RKO (cell line): ENCODE measurements around the gene SMARCC2.
A peak's percentile ranks its signal among the peaks of the same experiment; 100 is the strongest.

Source experiments
- DNase-seq: peaks from one replicate; pipeline ENCODE4 v3.0.0-alpha.2; 2016; ENCODE audit warnings: low spot score

The SMARCC2 gene

DNA sequence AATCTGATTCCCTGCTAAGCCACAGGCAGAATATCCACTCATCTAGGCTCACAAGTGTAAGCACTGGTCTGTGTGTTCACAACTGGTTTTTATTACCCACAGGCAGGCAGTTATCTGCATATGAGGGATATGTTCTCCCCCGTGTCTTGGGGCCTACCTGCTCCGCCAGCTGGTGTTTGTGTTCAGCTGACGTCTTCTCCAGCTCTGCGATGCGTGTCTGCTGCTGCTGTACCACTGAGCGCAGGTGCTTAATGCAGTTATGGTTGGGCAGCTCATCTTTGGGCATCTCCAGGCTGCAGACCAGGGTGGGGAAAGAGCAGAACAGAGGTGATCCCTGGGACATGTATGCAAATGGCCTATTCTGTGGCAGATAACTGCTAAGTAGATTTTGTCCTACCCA, 18.7 kb upstream of the SMARCC2 start:
- no peak for DNase-seq

DNA sequence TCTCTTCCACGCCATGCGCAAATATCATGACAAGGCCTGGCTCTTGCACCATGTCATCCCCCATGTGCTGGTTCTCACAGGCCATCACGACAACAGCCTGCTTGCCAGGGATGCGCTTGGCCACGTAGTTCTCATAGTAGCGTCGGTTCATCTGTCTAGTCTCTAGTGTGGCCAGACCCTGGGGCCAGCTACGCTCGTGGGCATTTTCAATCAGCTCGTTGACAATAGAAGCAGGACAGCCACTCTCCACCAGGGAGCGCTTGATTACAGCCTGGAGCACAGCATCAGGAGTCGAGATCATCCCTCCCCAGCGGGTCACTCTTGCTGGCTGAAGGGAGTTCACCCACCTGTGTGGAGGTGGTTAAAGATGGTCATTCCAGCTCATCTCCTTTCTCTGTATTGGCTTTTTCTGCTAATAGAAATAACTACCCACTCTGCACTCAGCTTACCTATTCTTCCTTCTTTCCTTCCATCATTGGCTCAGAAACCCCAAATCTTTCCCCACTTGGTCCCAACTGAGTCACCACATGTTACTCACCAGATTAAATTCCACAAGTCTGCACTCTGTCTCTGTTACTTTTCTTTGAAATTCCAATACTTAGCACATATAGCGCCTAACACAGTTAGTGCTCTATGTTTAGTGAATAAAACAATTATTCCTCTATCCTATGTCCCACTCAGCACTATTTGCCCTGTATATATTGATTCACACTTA, 17.3 kb upstream of the SMARCC2 start:
- peak; percentile 53 for DNase-seq

- DNase-seq, result peak; percentile 54
Measured at GRCh38 chr12:56205445-56205844, 16.2 kb upstream of the SMARCC2 start.

GRCh38 chr12:56204275-56204674, 15.0 kb upstream of the SMARCC2 start:
- no peak for DNase-seq

GRCh38 chr12:56202838-56203237, 13.6 kb upstream of the SMARCC2 start:
- DNase-seq, result no peak

DNA sequence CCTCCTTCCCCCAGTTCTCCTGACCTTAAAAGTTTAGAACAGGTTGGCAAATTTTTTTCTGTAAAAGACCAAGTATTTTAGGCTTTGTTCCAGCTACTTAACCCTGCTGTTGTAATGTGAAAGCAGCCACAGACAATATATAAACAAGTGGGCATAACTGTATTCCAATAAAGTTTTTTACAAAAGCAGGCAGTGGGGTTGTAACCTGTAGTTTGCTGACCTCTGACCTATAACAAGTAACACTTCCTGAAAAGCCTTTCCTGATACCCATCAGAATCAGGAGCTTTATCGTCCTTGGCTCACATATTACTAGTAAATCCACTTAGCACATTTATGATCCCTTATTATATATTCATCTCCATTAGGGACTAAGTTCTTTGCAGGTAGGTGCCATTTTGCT, 13.1 kb upstream of the SMARCC2 start:
- no peak for DNase-seq

- no peak for DNase-seq
Measured at GRCh38 chr12:56198836-56199235, 9.6 kb upstream of the SMARCC2 start.

DNA sequence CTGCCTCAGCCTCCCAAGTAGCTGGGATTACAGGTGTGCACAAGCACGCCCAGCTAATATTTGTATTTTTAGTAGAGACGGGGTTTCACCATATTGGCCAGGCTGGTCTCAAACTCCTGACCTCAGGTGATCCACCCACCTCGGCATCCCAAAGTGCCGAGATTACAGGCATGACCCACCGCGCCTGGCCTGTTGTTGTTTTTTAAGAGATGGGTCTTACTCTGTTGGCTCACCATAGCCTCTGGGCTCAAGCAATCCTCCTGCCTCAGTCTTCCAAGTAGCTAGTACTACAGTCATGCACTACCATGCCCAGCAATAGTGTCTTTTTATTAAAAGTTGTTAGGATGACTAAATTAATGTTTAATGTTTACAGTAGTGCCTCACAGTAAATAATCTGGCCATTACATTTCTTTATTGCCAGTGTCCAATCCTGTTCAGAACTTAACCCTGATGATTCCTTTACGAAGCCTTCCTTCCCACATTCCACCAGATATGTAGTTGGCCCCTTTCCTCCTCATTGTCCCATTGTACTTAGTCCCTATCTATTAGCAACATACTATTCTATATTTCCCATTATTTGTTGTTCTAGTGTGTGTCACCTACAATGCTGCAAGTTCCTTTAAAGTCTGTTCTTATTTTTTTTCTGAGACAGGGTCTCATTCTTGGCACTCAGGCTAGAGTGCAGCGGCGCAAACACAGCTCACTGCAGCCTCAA, 8.8 kb upstream of the SMARCC2 start:
- DNase-seq, result no peak

- peak; percentile 79 for DNase-seq
Measured at GRCh38 chr12:56196818-56197550, 7.7 kb upstream of the SMARCC2 start.

DNA sequence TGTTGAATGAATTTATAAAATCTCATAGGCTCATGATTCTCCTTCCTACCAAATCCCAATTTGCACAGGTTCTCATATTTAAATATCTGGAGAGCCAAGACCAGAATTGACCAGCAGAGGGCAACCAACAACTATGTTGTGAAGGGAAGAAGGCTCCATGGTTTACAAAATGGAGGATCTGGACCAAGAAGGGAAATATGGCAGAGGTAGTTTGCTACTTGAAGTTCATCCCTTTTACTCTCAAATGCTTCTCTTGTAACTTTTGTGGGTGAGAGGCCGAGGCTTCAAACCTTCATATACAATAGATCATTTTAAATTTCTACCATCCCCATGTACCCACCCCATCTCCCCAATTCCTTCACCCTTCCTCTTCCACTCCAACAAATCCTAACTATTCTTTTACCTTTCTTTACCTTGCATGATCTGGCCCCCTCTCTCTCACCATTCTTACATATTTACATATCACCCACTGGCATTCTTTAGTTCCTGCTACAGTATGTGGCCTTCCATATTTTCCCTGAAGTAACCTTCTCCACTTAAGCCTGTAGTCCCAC, 3.8 kb upstream of the SMARCC2 start:
- DNase-seq, result peak; percentile 90

DNA sequence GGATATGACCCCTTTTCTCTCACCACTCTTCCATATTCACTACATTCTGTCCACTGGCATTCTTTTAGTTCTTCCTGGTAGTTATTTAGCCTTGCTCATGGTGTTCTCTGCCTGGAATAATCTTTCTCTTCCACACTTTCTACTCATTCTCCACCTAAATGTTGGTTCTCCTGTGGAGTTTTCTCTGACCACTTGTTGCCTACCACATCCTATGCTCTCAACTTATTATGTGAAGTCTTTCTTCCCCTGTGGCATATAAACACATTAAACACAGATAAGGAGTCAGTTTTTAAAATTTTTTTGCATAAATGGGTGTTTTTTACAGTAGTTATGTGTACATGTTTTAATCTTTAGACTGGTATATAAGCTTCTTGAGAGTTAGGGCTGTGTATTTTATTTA, 3.3 kb upstream of the SMARCC2 start:
- no peak for DNase-seq

DNA sequence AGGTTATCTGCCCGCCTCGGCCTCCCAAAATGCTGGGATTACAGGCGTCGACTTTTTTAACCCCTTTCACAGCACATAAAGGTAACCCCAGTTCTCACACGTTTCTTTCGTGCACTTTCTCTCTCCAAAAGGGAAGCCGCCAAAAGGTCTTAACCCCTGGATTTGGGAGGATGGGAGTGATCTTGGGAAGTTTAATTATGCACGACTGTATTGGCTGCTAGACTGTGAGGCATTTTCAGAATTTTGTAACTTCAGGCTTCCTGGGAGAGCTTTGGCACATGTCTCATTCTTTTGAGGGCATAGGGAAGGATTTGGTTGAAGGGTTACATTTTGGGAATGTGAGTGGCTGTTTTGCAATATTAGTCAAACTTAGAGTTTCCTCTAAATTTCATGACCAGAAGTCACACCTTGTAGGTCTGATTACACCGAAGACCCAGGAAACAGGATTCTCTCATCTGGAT, 1.4 kb upstream of the SMARCC2 start:
- DNase-seq, result peak; percentile 28

GRCh38 chr12:56189918-56190694, 823 bp upstream of the SMARCC2 start:
- peak; percentile 78 for DNase-seq

- no peak for DNase-seq
Measured at GRCh38 chr12:56188778-56189098, 545 bp downstream of the SMARCC2 start.

- DNase-seq, result peak; percentile 40
Measured at GRCh38 chr12:56188131-56188777, 1.0 kb downstream of the SMARCC2 start.

DNA sequence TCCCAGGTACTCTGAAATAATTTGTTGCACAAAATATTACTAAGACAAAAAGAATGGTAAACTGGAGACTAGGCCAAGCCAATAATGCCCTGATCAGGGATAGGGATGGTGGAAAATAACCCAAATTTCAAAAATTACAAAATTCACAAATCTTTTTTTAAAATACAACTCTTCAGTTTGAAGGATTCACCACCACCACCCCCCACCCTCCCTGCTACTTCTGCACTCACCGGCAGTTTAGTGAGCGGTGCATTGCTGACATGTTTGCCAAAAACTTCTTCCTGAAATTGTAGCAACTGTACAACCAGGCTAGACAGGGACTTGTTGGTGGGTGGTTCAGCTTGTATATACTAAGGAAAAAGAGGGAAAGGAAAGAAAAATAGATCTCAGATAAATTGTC, 2.3 kb downstream of the SMARCC2 start:
- DNase-seq, result no peak

DNA sequence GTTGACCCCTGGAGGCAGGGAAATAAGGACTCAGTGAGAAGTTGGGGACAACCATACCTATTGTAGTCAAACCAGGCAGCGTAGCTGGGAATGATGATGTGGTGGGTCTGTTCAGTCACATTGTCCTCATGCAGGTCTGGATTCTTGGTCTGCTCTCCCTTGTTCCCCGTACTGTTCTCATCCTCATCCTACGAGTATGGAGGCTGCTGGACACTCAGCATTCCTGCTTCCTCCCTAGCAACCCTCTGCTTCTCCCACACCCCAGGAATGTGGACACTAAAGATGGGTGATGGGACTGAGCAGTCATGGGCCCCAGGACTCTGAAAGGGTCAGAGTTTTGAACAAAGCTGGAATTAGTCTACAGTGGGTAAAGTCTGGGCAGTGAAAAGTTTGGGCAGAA, 10.9 kb downstream of the SMARCC2 start:
- DNase-seq, result no peak

- DNase-seq, result no peak
Measured at GRCh38 chr12:56172839-56173238, 16.4 kb downstream of the SMARCC2 start.

- no peak for DNase-seq
Measured at GRCh38 chr12:56169229-56169759, 20.0 kb downstream of the SMARCC2 start.

DNA sequence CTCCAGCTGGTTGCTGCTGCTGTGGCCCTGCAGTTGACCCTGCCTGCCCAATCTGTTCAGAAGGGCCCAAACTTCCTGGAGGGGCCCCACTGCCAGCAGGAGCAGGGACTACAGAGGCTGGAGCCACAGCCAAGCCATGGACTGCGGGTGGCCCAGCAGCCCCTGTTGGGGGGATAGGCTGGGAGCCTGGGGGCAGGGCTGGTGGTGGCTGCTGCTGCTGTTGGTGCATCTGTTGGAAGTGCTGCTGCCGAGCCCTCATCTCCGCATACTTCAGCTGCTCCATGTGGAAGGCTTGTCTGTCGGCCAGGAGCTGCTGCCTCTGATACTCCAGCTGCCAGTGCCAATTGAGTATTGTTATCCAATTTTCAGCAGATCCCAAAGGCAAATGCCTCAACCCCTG, 23.9 kb downstream of the SMARCC2 start:
- no peak for DNase-seq

- no peak for DNase-seq
Measured at GRCh38 chr12:56164345-56164729, 24.9 kb downstream of the SMARCC2 start.
